ENCODE measurements around the gene RAP1GAP.

DNA sequence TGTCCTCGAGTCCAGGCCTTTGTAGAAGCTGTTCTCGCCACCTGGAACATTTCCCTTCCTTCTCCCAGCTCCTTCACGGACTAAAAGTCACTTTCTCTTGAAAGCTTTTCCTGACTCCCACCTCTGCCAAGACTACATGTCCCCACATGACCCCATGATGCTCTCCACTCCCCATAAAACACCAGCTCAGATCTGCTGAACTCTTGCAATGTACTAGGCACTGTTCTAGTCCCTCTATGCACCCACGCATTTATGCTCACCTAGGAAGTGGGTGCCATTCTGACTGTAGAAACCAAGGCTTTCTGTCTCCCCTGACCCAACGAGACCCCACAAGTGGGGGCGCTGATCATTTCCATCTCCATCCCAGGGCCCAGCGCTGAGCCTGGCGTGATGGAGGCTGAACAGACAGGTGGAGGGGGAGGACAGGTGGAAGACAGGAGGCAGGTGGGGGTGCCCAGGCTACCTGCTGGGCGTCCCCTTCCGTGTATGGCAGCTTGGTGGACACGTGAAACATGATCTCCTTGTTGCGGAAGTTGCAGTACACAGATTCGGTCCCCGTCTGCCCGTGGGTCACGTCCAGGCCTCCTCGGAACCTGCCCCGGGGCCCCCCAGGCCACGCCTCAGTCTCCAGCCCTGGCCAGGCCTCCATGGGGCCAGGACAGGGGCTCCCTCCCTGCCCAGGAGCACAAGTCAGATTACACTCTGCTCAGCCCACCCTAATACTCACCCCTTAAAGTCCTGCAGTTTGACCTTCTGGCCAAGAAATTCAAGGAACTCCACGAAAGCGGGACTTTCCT, 58.0 kb downstream of the RAP1GAP start:
- TF ChIP-seq, protein P1, sequence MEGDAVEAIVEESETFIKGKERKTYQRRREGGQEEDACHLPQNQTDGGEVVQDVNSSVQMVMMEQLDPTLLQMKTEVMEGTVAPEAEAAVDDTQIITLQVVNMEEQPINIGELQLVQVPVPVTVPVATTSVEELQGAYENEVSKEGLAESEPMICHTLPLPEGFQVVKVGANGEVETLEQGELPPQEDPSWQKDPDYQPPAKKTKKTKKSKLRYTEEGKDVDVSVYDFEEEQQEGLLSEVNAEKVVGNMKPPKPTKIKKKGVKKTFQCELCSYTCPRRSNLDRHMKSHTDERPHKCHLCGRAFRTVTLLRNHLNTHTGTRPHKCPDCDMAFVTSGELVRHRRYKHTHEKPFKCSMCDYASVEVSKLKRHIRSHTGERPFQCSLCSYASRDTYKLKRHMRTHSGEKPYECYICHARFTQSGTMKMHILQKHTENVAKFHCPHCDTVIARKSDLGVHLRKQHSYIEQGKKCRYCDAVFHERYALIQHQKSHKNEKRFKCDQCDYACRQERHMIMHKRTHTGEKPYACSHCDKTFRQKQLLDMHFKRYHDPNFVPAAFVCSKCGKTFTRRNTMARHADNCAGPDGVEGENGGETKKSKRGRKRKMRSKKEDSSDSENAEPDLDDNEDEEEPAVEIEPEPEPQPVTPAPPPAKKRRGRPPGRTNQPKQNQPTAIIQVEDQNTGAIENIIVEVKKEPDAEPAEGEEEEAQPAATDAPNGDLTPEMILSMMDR (IDR thresholded peaks at IDR 0.05): no peak
- TF ChIP-seq POLR2A (IDR thresholded peaks at IDR 0.05): no peak

Data from vagina (tissue), 2 donors.